Measurements from ENCODE around the gene CCL7.

CCL7 gene

DNA sequence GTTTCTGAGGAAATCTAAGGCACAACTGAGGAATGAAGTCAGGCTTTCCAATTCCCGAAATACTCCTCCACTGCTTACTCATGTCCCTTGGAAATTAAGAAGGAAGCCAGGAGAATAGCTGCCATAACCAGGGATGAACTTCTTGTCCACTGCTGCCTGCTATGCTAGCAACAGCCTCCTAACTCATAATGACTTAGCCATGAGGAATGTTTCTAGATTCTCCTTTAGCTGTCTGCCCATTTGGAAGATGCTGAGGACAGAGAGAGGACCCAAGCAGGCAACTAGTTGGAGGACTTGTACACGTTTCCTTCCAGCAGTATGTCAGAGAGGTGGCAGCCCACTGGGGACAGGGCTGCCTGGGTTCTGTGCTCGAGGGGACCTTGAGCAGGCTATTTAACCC is 15.9 kb upstream of the CCL7 start:
- H3K4me3 Mint-ChIP-seq = no peak overlapping the region
- H3K36me3 Mint-ChIP-seq (ENCODE audit: low read depth) = no peaks in the 10 kb centered on the region
- DNase-seq = no peak
- no peaks in the 10 kb centered on the region for H3K9me3 Mint-ChIP-seq
- ATAC-seq = no peak
- H3K27ac Mint-ChIP-seq = no peak overlapping the region
- peaks cover 38% of the 10 kb centered on the region for H3K27me3 Mint-ChIP-seq
- peaks cover 9% of the 10 kb centered on the region for H3K4me1 Mint-ChIP-seq

DNA sequence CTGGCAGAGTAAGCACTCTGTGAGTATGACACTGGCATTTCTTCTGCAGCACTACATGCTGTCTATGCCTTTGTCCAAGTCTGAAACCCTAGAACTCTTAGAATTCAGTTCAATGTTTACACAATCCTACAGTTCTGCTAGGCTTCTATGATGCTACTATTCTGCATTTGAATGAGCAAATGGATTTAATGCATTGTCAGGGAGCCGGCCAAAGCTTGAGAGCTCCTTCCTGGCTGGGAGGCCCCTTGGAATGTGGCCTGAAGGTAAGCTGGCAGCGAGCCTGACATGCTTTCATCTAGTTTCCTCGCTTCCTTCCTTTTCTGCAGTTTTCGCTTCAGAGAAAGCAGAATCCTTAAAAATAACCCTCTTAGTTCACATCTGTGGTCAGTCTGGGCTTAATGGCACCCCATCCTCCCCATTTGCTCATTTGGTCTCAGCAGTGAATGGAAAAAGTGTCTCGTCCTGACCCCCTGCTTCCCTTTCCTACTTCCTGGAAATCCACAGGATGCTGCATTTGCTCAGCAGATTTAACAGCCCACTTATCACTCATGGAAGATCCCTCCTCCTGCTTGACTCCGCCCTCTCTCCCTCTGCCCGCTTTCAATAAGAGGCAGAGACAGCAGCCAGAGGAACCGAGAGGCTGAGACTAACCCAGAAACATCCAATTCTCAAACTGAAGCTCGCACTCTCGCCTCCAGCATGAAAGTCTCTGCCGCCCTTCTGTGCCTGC is 15.2 kb upstream of the CCL7 start, which contains the start of gene CCL2:
CCL2 (plus strand) TSS at position 635 of the 730 bp plus-strand sequence; CDS start at position 700, 65 bp downstream.
- no peak within 1 kb of the TSS for H3K4me3 Mint-ChIP-seq
- H3K9me3 Mint-ChIP-seq = no peaks in the 10 kb centered on the region
- no peaks in the 10 kb centered on the region for H3K36me3 Mint-ChIP-seq (ENCODE audit: low read depth)
- DNase-seq (no peak), ATAC-seq (no peak)
- peaks cover 9% of the 10 kb centered on the region for H3K4me1 Mint-ChIP-seq
- no peak within 1 kb of the TSS for H3K27ac Mint-ChIP-seq
- peaks cover 41% of the 10 kb centered on the region for H3K27me3 Mint-ChIP-seq

DNA sequence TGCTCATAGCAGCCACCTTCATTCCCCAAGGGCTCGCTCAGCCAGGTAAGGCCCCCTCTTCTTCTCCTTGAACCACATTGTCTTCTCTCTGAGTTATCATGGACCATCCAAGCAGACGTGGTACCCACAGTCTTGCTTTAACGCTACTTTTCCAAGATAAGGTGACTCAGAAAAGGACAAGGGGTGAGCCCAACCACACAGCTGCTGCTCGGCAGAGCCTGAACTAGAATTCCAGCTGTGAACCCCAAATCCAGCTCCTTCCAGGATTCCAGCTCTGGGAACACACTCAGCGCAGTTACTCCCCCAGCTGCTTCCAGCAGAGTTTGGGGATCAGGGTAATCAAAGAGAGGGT is 14.7 kb upstream of the CCL7 start:
- DNase-seq (no peak), ATAC-seq (no peak)
- Mint-ChIP-seq H3K4me3 (no peak overlapping the region), H3K36me3 (ENCODE audit: low read depth) (no peaks in the 10 kb centered on the region), H3K4me1 (peaks cover 9% of the 10 kb centered on the region), H3K9me3 (no peaks in the 10 kb centered on the region), H3K27me3 (peaks cover 41% of the 10 kb centered on the region), H3K27ac (no peak overlapping the region)

DNA sequence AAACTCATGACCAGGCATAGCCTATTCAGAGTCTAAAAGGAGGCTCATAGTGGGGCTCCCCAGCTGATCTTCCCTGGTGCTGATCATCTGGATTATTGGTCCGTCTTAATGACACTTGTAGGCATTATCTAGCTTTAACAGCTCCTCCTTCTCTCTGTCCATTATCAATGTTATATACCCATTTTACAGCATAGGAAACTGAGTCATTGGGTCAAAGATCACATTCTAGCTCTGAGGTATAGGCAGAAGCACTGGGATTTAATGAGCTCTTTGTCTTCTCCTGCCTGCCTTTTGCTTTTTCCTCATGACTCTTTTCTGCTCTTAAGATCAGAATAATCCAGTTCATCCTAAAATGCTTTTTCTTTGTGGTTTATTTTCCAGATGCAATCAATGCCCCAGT is 14.2 kb upstream of the CCL7 start:
- H3K9me3 Mint-ChIP-seq = no peaks in the 10 kb centered on the region
- ATAC-seq = no peak
- no peaks in the 10 kb centered on the region for H3K36me3 Mint-ChIP-seq (ENCODE audit: low read depth)

DNA sequence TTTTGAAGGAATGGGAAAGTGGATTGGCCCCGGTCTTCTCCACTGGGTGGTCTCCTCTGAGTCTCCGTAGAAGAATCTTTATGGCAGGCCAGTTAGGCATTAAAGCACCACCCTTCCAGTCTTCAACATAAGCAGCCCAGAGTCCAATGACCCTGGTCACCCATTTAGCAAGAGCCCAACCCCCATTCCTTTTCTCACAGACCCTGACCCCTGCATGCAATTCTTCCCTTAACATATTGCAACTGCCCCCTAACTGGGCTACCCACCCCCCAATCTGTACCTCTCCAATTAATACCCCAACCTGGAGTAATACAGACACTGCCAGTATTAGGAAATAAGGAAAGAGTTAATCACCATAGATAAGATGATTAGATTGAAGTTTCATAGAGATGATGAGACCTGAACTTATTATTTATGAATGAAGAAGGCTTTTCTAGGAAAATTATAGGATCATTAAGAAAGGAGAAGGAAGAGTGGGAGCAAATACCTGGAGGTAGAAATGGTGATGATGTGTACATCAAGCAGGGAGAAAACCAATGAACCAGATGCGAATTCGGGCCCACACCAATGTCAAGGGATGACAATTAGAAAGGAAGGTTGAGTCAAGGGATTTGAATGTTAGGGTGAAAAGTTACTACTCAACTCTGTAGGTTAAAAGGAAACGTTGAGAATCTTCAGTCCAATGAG is 12.6 kb upstream of the CCL7 start:
- peaks cover 9% of the 10 kb centered on the region for H3K4me1 Mint-ChIP-seq
- no peak for DNase-seq
- no peak overlapping the region for H3K4me3 Mint-ChIP-seq
- no peaks in the 10 kb centered on the region for H3K36me3 Mint-ChIP-seq (ENCODE audit: low read depth)
- H3K27ac Mint-ChIP-seq = no peak overlapping the region
- no peak for ATAC-seq
- H3K27me3 Mint-ChIP-seq = peaks cover 31% of the 10 kb centered on the region
- H3K9me3 Mint-ChIP-seq = no peaks in the 10 kb centered on the region

More for the DNA sequence above, 14.2 kb upstream of the CCL7 start:
- no peak overlapping the region for H3K27ac Mint-ChIP-seq
- no peak overlapping the region for H3K4me3 Mint-ChIP-seq
- H3K27me3 Mint-ChIP-seq = peaks cover 36% of the 10 kb centered on the region
- peaks cover 9% of the 10 kb centered on the region for H3K4me1 Mint-ChIP-seq
- DNase-seq = no peak

DNA sequence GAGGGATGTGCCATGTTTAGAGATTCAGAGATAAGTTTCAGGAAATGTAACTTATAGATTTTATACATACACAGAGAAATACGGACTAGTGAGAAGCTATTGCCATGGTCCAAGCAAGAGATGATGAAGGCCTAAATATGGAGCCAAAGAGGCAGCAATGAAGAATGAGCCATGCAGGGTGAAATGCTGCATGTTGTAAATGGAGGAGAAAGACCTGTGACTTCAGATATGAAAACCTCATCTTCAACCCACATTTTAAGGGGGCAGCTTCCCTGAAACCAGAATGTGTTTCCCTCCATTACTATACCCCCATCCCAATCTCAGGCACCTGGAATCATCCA is 12.1 kb upstream of the CCL7 start:
- no peak overlapping the region for H3K4me3 Mint-ChIP-seq
- H3K27ac Mint-ChIP-seq = no peak overlapping the region
- peaks cover 26% of the 10 kb centered on the region for H3K27me3 Mint-ChIP-seq
- H3K9me3 Mint-ChIP-seq = no peaks in the 10 kb centered on the region
- H3K36me3 Mint-ChIP-seq (ENCODE audit: low read depth) = no peaks in the 10 kb centered on the region
- H3K4me1 Mint-ChIP-seq = peaks cover 6% of the 10 kb centered on the region
- DNase-seq (no peak), ATAC-seq (no peak)

DNA sequence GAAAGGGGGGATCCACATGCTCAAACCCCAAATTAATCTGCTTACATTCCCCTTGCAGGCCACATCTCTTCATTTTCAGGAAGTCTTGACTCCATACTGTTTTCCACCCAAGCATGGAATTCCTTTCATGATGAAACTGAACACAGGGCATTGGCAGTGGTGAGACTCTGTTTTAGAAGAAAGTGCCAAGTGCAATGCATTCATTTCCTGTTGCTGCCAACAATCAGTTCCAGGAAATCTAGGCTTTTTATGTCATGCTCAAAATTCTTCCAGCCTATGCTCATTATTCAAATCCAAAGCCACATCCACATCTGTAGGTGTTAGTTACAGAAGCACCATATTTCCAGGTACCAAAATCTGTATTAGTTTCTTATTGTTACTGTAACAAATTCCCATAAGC is 10.9 kb upstream of the CCL7 start:
- Mint-ChIP-seq H3K9me3 (no peaks in the 10 kb centered on the region), H3K27me3 (peaks cover 24% of the 10 kb centered on the region), H3K4me1 (peaks cover 6% of the 10 kb centered on the region), H3K4me3 (no peak overlapping the region), H3K27ac (no peak overlapping the region), H3K36me3 (ENCODE audit: low read depth) (no peaks in the 10 kb centered on the region)
- ATAC-seq = no peak
- DNase-seq = no peak

DNA sequence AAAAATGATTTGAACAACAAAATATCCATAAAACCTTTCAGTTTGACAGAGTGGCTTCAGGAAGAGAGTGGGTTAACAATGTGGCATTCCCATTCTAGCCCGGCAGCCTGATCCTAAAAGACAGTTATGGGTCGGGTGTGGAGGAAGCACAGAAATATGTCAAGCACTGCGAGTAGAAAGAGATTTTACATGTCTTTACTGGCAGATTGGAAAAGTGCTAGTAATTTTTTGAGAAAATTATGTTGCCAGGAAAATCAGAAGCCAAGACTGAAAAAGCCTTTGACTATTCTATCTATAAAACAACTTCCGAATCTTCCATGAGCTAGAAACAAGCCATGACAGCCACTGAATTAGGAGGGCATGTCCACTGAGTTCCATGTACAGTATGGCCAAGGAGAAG is 9.2 kb upstream of the CCL7 start:
- peaks cover 17% of the 10 kb centered on the region for H3K27me3 Mint-ChIP-seq
- H3K27ac Mint-ChIP-seq = no peak overlapping the region
- DNase-seq (no peak), ATAC-seq (no peak)
- no peaks in the 10 kb centered on the region for H3K9me3 Mint-ChIP-seq
- H3K4me1 Mint-ChIP-seq = no peaks in the 10 kb centered on the region
- no peak overlapping the region for H3K4me3 Mint-ChIP-seq
- no peaks in the 10 kb centered on the region for H3K36me3 Mint-ChIP-seq (ENCODE audit: low read depth)

DNA sequence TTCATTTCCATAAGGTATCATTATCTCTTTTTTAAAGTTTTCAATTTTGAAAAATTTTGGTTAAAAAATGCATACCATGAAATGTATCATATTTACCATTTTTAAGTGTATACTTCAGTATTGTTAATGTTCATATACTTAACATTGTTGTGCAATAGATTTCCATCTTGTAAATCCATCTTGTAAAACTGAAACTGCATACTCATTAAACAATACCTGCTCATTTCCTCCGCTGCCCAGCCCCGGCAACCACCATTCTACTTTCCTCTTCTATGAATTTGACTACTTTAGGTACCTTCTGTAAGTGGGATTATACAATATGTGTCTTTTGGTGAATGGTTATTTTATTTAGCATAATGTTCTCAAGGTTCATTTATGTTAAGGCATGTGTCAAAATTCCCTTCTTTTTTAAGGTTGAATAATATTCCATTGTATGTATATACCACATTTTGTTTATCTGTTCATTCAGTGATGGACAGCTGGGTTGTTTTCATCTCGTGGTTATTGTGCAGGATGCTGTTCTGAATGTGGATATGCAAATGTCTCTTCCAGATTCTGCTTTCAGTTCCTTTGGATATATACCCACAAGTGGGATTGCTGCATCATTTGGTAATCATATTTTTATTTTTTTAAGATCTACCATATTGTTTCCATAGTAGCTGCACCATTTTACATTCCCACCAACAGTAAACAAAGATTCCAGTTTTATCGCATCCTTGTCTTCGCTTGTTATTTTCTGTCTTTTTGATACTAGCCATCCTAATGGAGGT is 8.3 kb upstream of the CCL7 start:
- peaks cover 16% of the 10 kb centered on the region for H3K27me3 Mint-ChIP-seq
- DNase-seq (no peak), ATAC-seq (no peak)
- H3K4me3 Mint-ChIP-seq = no peak overlapping the region
- H3K36me3 Mint-ChIP-seq (ENCODE audit: low read depth) = no peaks in the 10 kb centered on the region
- H3K27ac Mint-ChIP-seq = no peak overlapping the region
- H3K4me1 Mint-ChIP-seq = no peaks in the 10 kb centered on the region
- H3K9me3 Mint-ChIP-seq = no peaks in the 10 kb centered on the region

DNA sequence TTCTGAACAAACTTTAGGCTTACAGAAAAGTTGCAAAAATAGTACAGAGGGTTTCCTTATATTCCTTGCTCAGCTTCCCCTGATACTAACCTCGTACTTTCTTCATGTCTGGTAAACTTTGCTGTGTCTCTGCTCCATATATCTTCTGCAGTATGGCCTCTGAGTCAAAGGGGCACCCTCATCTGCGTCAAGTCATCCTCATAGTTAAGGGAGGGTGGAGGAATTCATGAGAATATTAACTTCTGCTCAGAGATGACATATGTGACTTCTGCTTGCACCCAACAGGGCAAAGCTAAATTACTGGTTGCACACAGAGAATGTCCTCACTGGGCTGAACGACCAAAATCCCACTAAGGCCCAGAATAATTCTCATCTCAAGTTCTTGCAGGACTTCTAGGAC is 4.3 kb upstream of the CCL7 start:
- Mint-ChIP-seq H3K9me3 (no peaks in the 10 kb centered on the region), H3K4me1 (no peaks in the 10 kb centered on the region), H3K27ac (no peak overlapping the region), H3K36me3 (ENCODE audit: low read depth) (no peaks in the 10 kb centered on the region), H3K27me3 (peaks cover 9% of the 10 kb centered on the region), H3K4me3 (no peak overlapping the region)
- ATAC-seq (no peak), DNase-seq (no peak)

DNA sequence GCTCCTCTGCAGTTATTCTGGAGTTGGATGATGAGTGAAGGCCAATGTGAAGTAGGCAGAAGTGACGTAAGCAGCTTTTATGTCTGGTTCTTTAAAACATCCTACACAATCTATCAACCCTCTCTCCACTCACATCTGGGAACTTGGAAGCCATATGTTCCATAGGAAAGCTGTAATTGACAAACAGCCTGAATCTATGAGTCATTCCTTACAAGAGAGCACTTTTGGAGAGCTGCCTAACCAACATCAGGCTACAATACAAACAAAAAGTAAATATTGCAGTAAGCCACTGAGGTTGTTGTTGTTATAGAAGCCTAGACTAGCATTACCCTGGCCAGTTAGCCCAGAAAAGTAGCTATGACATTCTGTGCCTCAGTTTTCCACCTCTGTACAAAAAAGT is 5.9 kb downstream of the CCL7 start:
- peaks cover 57% of the 10 kb centered on the region for H3K27me3 Mint-ChIP-seq
- ATAC-seq (no peak), DNase-seq (no peak)
- no peaks in the 10 kb centered on the region for H3K9me3 Mint-ChIP-seq
- no peaks in the 10 kb centered on the region for H3K36me3 Mint-ChIP-seq (ENCODE audit: low read depth)
- H3K27ac Mint-ChIP-seq = no peak overlapping the region
- no peak overlapping the region for H3K4me3 Mint-ChIP-seq
- no peaks in the 10 kb centered on the region for H3K4me1 Mint-ChIP-seq

DNA sequence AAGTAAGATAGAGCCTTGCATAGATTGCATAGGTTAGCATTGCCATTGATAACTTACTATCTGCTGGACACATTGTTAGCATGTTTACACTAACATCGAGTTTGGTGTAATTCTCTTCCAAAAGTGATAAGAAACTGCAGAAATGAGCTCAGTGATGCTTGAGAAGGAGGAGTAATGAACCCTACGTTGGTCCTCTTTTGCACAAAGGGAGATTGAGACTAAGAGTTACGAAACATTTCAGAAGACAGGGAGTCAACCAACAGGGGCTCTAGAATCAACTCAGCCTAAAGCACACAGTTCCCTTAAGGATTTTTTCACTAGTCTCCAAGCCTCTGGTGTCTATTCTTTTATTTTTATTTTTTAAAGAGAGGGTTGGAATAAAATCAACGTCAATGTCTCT is 6.8 kb downstream of the CCL7 start:
- Mint-ChIP-seq H3K27ac (no peak overlapping the region), H3K4me3 (no peak overlapping the region), H3K27me3 (peaks cover 56% of the 10 kb centered on the region), H3K36me3 (ENCODE audit: low read depth) (no peaks in the 10 kb centered on the region), H3K4me1 (no peaks in the 10 kb centered on the region), H3K9me3 (no peaks in the 10 kb centered on the region)
- no peak for ATAC-seq
- DNase-seq = no peak

DNA sequence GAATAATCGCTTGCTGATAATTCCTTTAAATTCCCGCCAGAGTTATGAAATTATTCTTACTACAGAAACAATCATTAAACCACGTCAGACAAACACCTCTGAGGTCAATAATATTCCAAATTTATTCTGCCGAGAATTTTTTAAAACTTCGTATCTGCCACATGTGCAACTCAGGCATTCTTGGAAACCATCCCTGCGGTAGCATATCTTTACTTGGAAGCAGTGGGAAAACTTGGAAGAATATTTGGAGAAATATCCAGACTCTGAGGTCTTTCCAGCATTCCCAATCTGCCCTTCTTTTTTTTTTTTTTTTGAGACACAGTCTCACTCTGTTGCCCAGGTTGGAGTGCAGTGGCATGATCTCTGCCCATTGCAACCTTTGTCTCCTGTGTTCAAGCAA is 13.6 kb downstream of the CCL7 start:
- no peak overlapping the region for H3K27ac Mint-ChIP-seq
- DNase-seq (no peak), ATAC-seq (no peak)
- no peaks in the 10 kb centered on the region for H3K36me3 Mint-ChIP-seq (ENCODE audit: low read depth)
- peaks cover 38% of the 10 kb centered on the region for H3K27me3 Mint-ChIP-seq
- no peaks in the 10 kb centered on the region for H3K4me1 Mint-ChIP-seq
- H3K4me3 Mint-ChIP-seq = no peak overlapping the region
- H3K9me3 Mint-ChIP-seq = no peaks in the 10 kb centered on the region

DNA sequence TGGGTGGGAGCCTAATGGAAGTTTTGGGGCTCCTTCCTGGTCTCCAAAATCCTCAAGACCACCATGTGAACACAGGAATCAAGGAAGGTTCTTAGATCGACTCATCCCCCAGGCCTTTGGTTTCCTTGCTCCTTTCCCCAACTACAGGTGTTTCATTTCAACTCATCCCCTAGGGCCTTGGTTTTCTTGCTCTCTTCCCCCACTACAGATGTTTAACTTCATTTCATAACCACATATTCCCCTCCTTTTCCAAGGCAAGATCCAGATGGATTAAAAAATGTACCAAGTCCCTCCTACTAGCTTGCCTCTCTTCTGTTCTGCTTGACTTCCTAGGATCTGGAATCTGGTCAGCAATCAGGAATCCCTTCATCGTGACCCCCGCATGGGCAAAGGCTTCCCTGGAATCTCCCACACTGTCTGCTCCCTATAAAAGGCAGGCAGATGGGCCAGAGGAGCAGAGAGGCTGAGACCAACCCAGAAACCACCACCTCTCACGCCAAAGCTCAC is 15.3 kb downstream of the CCL7 start, which contains the start of gene CCL11:
CCL11 (plus strand) TSS at position 457 of the 507 bp plus-strand sequence. CDS start 67 bp downstream, outside the sequence.
- H3K27me3 Mint-ChIP-seq = peaks cover 31% of the 10 kb centered on the region
- H3K36me3 Mint-ChIP-seq (ENCODE audit: low read depth) = no peaks in the 10 kb centered on the region
- no peak within 1 kb of the TSS for H3K4me3 Mint-ChIP-seq
- no peaks in the 10 kb centered on the region for H3K9me3 Mint-ChIP-seq
- no peak within 1 kb of the TSS for H3K27ac Mint-ChIP-seq
- H3K4me1 Mint-ChIP-seq = no peaks in the 10 kb centered on the region
- ATAC-seq (no peak), DNase-seq (no peak)

DNA sequence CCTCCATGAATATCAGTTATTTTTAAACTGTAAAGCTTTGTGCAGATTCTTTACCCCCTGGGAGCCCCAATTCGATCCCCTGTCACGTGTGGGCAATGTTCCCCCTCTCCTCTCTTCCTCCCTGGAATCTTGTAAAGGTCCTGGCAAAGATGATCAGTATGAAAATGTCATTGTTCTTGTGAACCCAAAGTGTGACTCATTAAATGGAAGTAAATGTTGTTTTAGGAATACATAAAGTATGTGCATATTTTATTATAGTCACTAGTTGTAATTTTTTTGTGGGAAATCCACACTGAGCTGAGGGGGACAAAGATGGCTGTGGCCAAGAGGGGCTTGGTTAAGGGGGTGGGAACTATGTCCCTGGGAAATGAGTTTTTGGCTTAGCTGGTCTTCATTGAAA is 17.9 kb downstream of the CCL7 start:
- Mint-ChIP-seq H3K4me3 (no peak overlapping the region), H3K27ac (no peak overlapping the region), H3K36me3 (ENCODE audit: low read depth) (no peaks in the 10 kb centered on the region), H3K4me1 (no peaks in the 10 kb centered on the region), H3K27me3 (peaks cover 17% of the 10 kb centered on the region), H3K9me3 (no peaks in the 10 kb centered on the region)
- ATAC-seq = no peak
- DNase-seq = no peak

All from activated naive CD8-positive, alpha-beta T cell treated with anti-CD3 and anti-CD28 coated beads, Interleukin-2, amount 50 U/mL, for 24 hours (primary cell).